HL-60 (cell line): ENCODE data around the gene XRCC5.

Experiments used
- DNase-seq, 2 experiments: peaks; one replicate each; pipeline ENCODE4 v3.0.0-alpha.2; 2010 to 2020; ENCODE audit warnings: low read depth in 1 of 2, low spot score in 1 of 2
- H3K27ac ChIP-seq: fragments of 250-450 bp; sonication (Bioruptor Pico); replicated peaks from 2 replicates; pipeline ENCODE4 v1.5.1; 2020; ENCODE audit warnings: mild to moderate bottlenecking, moderate library complexity
- H3K27me3 ChIP-seq: fragments of 250-450 bp; sonication (Bioruptor Pico); 2 replicates; pipeline ENCODE4 v1.5.1; 2021; ENCODE audit warnings: mild to moderate bottlenecking, moderate library complexity; ENCODE audit not compliant: insufficient read depth, poor library complexity, severe bottlenecking
- H3K4me3 ChIP-seq: replicated peaks from 2 replicates; pipeline ENCODE4 v1.5.1; 2011; ENCODE audit warnings: mild to moderate bottlenecking, control low read depth, low read length; ENCODE audit not compliant: insufficient read depth
- GABPA ChIP-seq: IDR thresholded peaks from 2 replicates; pipeline ENCODE4 v1.6.1; 2012; ENCODE audit warnings: low read depth
- POLR2AphosphoS5 ChIP-seq: IDR thresholded peaks from 2 replicates; pipeline ENCODE4 v1.6.1; 2012; ENCODE audit warnings: low read depth
- SPI1 ChIP-seq: IDR thresholded peaks from 2 replicates; pipeline ENCODE4 v1.6.1; 2012; ENCODE audit warnings: low read depth, mild to moderate bottlenecking, borderline replicate concordance
- long read RNA-seq: library from polyadenylated mRNA; unstranded; transcript quantifications from one replicate; pipeline ENCODE4 v2.0.0, GENCODE V29; 2020
- TF ChIP-seq, protein P1 (sequence below): IDR thresholded peaks from one replicate; pipeline ENCODE4 v1.5.1; 2011; ENCODE audit warnings: low read length, control low read depth, inconsistent platforms; ENCODE audit not compliant: insufficient read depth
- TF ChIP-seq, protein P2 (sequence below): IDR thresholded peaks from 2 replicates; pipeline ENCODE4 v1.6.1; 2012; ENCODE audit warnings: low read depth; ENCODE audit not compliant: insufficient replicate concordance

The XRCC5 gene
- long read RNA-seq, transcript XRCC5-201 (21 exons, 3,428 nt), result major isoform, 934 of 1,131 reads
- long read RNA-seq, partial matches to known transcripts, result 126 of 1,131 reads
- long read RNA-seq, other reads (novel, unspliced or antisense), result 70 of 1,131 reads

DNA sequence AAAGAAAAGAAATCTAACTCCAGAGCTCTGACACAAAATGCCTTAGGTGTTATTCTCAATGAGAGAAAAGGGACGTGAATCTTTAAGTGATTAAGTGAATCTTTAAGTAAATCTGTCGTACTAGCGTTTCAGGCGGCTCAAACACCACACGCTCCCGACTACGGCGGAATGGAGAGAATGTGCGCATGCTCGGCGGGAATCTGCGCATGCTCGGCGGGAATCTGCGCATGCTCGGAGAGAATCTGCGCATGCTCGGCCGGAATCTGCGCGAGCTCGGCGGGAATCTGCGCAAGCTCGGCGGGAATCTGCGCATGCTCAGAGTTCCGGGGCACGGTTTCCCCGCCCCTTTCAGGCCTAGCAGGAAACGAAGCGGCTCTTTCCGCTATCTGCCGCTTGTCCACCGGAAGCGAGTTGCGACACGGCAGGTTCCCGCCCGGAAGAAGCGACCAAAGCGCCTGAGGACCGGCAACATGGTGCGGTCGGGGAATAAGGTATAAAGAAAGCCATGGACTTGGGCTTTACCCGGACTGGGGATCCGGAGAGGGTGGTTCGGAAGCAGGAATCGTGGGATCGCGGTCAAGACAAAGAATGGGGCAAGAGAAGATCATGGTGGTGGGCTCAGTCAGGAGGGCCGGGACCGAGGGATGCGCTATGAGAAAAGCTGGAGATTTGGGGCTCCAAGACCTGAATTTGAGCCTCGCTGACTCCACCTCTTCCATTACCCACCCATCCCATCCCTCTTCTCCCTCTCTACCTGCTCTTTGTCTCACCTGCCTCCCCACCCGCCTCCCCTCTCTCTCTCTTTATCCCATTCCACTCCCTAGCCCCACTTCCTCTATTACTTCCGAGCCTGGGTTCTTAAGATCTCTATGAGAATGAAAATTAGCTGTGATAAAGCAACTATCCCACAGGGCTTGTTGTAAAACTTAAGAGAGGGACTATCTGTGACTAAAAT is at the start of gene XRCC5:
Gene XRCC5 (plus strand): TSS at position 382 of the 955 bp plus-strand sequence. CDS start 89 bp downstream, at position 471.
- Histone ChIP-seq H3K27me3 (no peaks in the 10 kb centered on the region), H3K27ac (peak within 1 kb of the TSS; percentile 93), H3K4me3 (peak within 1 kb of the TSS; percentile 64)
- TF ChIP-seq POLR2AphosphoS5 (peak; percentile 93), SPI1 (peak; percentile 81), GABPA (peak; percentile 77)
- TF ChIP-seq, protein P1, sequence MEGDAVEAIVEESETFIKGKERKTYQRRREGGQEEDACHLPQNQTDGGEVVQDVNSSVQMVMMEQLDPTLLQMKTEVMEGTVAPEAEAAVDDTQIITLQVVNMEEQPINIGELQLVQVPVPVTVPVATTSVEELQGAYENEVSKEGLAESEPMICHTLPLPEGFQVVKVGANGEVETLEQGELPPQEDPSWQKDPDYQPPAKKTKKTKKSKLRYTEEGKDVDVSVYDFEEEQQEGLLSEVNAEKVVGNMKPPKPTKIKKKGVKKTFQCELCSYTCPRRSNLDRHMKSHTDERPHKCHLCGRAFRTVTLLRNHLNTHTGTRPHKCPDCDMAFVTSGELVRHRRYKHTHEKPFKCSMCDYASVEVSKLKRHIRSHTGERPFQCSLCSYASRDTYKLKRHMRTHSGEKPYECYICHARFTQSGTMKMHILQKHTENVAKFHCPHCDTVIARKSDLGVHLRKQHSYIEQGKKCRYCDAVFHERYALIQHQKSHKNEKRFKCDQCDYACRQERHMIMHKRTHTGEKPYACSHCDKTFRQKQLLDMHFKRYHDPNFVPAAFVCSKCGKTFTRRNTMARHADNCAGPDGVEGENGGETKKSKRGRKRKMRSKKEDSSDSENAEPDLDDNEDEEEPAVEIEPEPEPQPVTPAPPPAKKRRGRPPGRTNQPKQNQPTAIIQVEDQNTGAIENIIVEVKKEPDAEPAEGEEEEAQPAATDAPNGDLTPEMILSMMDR, result no peak
- TF ChIP-seq, protein P2, sequence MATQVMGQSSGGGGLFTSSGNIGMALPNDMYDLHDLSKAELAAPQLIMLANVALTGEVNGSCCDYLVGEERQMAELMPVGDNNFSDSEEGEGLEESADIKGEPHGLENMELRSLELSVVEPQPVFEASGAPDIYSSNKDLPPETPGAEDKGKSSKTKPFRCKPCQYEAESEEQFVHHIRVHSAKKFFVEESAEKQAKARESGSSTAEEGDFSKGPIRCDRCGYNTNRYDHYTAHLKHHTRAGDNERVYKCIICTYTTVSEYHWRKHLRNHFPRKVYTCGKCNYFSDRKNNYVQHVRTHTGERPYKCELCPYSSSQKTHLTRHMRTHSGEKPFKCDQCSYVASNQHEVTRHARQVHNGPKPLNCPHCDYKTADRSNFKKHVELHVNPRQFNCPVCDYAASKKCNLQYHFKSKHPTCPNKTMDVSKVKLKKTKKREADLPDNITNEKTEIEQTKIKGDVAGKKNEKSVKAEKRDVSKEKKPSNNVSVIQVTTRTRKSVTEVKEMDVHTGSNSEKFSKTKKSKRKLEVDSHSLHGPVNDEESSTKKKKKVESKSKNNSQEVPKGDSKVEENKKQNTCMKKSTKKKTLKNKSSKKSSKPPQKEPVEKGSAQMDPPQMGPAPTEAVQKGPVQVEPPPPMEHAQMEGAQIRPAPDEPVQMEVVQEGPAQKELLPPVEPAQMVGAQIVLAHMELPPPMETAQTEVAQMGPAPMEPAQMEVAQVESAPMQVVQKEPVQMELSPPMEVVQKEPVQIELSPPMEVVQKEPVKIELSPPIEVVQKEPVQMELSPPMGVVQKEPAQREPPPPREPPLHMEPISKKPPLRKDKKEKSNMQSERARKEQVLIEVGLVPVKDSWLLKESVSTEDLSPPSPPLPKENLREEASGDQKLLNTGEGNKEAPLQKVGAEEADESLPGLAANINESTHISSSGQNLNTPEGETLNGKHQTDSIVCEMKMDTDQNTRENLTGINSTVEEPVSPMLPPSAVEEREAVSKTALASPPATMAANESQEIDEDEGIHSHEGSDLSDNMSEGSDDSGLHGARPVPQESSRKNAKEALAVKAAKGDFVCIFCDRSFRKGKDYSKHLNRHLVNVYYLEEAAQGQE, result no peak
- DNase-seq, result peak; percentile 96 to 97

DNA sequence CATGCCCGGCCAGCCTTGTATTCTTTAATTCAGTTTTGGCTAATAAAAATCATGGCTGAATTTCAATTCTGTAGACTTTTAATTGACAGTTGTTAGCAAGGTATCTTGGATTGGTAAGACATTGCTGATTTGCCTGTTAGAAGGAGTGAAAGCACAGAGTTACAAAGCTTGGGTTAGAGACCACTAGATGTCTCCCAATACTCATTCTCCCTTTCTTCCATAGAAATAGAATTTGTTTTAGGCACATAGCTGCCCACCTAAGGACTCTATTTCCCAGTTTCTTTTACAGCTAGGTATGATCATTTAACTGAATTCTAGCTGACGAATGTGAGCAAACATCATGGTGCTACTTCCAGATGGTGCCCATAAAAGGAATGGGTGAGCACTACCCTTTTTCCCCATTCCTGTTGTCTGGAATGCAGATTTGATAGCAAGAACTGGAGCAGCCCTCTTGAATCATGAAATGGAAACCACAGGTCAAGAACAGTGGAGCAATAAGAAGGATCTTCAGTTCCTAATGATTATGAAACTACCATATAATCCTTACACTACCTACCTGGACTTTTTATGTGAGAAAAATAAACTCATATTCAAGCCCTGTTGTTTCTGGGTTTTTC is 45.0 kb upstream of the XRCC5 start:
- no peak for DNase-seq
- H3K4me3 ChIP-seq, result no peak overlapping the region
- TF ChIP-seq GABPA (no peak), POLR2AphosphoS5 (no peak), SPI1 (no peak)
- TF ChIP-seq, protein P2, result no peak
- TF ChIP-seq, protein P1, result no peak
- no peak overlapping the region for H3K27ac ChIP-seq
- H3K27me3 ChIP-seq, result no peaks in the 10 kb centered on the region

DNA sequence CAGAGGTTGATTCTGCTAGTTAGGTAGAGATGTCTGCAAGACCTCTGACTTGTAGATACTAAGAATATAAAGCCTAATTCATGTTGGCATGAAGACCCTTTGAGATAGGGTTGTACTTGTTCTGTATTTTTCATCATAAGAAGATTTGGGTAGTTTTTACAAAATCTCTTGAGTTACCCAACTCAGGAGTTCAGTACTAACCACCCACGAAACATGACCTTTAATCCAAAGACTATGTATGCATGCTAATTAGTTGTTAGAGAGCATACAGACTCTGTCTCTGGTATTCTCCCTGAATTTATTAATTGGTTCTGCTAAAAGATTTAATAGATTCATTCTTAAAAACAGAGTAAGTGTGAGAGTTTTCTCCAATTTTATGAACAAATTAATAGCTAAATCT is 44.5 kb upstream of the XRCC5 start:
- Histone ChIP-seq H3K4me3 (no peak overlapping the region), H3K27ac (no peak overlapping the region), H3K27me3 (no peaks in the 10 kb centered on the region)
- no peak for TF ChIP-seq GABPA
- no peak for TF ChIP-seq SPI1
- TF ChIP-seq POLR2AphosphoS5, result no peak
- TF ChIP-seq, protein P2, result no peak
- TF ChIP-seq, protein P1, result no peak
- no peak for DNase-seq
